Esophagus (tissue), 2 donors: Measurements from ENCODE around the gene PAIP2. TPM values are rescaled to one million over a fixed set of nuclear protein-coding genes. Genes with fewer than 3 reads are reported as not detected.
"Not testable (repeated sequence)": the region's sequence is repeated elsewhere in the genome, so short reads cannot be mapped to it uniquely, and the experiment has no call there.

Experiments used
- H3K27ac ChIP-seq, 2 donors: one replicate each; pipeline ENCODE4 v1.5.1; 2013; ENCODE audit warnings: low read depth in 2 of 2, mild to moderate bottlenecking in 2 of 2, inconsistent platforms in 1 of 2, low read length in 1 of 2, moderate library complexity in 1 of 2
- H3K27me3 ChIP-seq, 2 donors: one replicate each; pipeline ENCODE4 v1.6.1; 2013; ENCODE audit warnings: low read length in 2 of 2, control low read depth in 1 of 2, mild to moderate bottlenecking in 1 of 2; ENCODE audit not compliant: insufficient read depth in 2 of 2, control insufficient read depth in 1 of 2
- H3K36me3 ChIP-seq, 2 donors: one replicate each; pipeline ENCODE4 v1.6.1; 2013; ENCODE audit warnings: low read length in 1 of 2; ENCODE audit not compliant: control insufficient read depth in 2 of 2, insufficient read depth in 2 of 2
- H3K4me1 ChIP-seq, 2 donors: one replicate each; pipeline ENCODE4 v1.6.1; 2013; ENCODE audit warnings: low read length in 1 of 2; ENCODE audit not compliant: control insufficient read depth in 2 of 2, insufficient read depth in 2 of 2
- H3K4me3 ChIP-seq, 2 donors: one replicate each; pipeline ENCODE4 v1.5.1; 2013; ENCODE audit warnings: low read length in 2 of 2, mild to moderate bottlenecking in 2 of 2, low read depth in 1 of 2, moderate library complexity in 1 of 2
- H3K9me3 ChIP-seq, 2 donors: one replicate each; pipeline ENCODE4 v1.6.1; 2013; ENCODE audit warnings: mild to moderate bottlenecking in 2 of 2, low read depth in 1 of 2, low read length in 1 of 2, moderate library complexity in 1 of 2; ENCODE audit not compliant: control insufficient read depth in 2 of 2, insufficient read depth in 1 of 2
- WGBS, 2 donors: extraction: QIAGEN DNeasy Blood & Tissue Kit; methylation state at CpG; one replicate each; pipeline ENCODE4 v1.1.7; 2013; 5-methylcytosine and 5-hydroxymethylcytosine counted together
- polyA plus RNA-seq, 2 donors: library from polyadenylated mRNA; stranded (reverse); fragments of 200-250 nt; gene quantifications; one replicate each; pipeline ENCODE4 v1.2.3, GENCODE V29; 2013
- donor health status: healthy with polysubstance abuse.
- donor health status: Bipolar disorder and iron deficiency.

The PAIP2 gene
- polyA plus RNA-seq, 2 donors = 37.4 to 53.6 TPM

DNA sequence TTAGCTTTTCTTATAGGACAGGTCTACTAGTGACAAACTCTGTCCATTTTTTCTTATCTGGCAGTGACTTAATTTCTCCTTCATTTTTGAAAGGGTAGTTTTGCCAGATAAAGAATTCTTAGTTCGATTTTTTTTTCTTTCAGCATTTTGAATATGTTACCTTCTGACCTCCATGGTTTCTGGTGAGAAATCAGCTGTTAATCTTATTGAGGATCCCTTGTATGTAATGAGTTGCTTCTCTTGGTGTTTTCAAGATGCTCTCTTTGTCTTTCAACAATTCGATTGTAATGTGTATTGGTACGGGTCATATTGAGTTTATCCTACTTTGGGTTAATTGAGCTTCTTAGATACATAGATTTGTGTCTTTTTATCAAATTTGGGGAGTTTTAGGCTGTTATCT, 12.5 kb downstream of the PAIP2 start:
- no peaks in the 10 kb centered on the region for H3K36me3 ChIP-seq
- H3K4me1 ChIP-seq = no peaks in the 10 kb centered on the region
- no peaks in the 10 kb centered on the region for H3K9me3 ChIP-seq
- WGBS, 2 donors = 90 to 94% methylated on average over 3 of the region's 3 CpGs
- H3K4me3 ChIP-seq = no peak overlapping the region
- H3K27ac ChIP-seq = no peak overlapping the region
- H3K27me3 ChIP-seq = no peaks in the 10 kb centered on the region

DNA sequence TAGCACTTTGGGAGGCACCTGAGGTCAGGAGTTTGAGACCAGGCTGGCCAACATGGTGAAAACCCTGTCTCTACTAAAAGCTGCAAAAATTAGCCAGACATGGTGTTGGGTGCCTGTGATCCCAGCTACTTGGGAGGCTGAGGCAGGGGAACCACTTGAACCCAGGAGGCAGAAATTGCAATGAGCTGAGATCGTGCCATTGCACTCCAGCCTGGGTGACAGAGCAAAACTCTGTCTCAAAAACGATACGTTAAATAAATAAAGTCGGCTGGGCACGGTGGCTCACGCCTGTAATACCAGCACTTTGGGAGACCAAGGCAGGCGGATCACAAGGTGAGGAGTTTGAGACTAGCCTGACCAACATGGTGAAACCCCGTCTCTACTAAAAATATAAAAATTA, 14.2 kb downstream of the PAIP2 start:
- 95 to 99% methylated on average over 8 of the region's 8 CpGs for WGBS, 2 donors
- not testable (repeated sequence) for H3K4me3 ChIP-seq, H3K27me3 ChIP-seq, H3K4me1 ChIP-seq, H3K9me3 ChIP-seq, H3K36me3 ChIP-seq, H3K27ac ChIP-seq

DNA sequence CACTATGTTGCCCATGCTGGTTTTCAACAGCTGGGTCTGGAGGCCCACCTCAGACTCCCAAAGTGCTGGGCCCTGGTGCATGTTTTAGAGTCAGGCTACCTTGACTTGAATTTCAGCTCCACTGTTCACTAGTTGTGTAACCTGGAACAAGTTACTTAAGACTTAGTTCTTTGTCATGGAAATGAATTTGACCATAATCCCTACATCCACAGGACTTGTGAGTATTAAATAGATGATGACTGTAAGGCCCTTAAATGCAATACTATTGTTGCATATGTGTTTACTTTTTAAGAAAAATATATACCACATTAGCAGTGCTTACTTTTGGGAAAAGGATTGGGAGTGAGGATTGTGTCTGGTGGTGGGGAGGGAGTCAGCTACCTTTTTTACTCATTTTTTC, 16.4 kb downstream of the PAIP2 start:
- H3K4me3 ChIP-seq = no peak overlapping the region

DNA sequence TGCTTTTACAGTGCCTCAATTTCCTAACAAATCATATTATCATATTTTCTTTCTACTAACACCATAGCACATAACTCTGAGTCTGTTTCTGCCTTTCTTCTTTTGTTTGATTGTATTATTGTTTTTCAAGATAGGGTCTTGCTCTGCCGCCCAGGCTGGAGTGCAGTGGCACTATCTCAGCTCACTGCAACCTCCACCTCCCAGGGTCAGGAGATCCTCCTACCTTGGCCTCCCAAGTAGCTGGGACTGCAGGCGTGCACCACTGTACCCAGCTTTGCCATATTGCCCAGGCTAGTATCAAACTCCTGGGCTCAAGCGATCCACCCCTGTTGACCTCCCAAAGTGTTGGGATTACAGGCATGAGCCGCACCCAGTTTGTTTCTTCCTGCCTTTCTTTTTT, 18.7 kb downstream of the PAIP2 start:
- Histone ChIP-seq H3K9me3 (no peaks in the 10 kb centered on the region), H3K4me3 (no peak overlapping the region), H3K27ac (no peak overlapping the region), H3K27me3 (no peaks in the 10 kb centered on the region), H3K36me3 (peaks cover 0 to 5% of the 10 kb centered on the region in 2 donors), H3K4me1 (no peaks in the 10 kb centered on the region)
- 95% methylated on average over 4 of the region's 4 CpGs for WGBS, 2 donors

More for the DNA sequence above, 16.4 kb downstream of the PAIP2 start:
- Histone ChIP-seq H3K27me3 (no peaks in the 10 kb centered on the region), H3K27ac (no peak overlapping the region), H3K36me3 (no peaks in the 10 kb centered on the region), H3K9me3 (no peaks in the 10 kb centered on the region), H3K4me1 (no peaks in the 10 kb centered on the region)

DNA sequence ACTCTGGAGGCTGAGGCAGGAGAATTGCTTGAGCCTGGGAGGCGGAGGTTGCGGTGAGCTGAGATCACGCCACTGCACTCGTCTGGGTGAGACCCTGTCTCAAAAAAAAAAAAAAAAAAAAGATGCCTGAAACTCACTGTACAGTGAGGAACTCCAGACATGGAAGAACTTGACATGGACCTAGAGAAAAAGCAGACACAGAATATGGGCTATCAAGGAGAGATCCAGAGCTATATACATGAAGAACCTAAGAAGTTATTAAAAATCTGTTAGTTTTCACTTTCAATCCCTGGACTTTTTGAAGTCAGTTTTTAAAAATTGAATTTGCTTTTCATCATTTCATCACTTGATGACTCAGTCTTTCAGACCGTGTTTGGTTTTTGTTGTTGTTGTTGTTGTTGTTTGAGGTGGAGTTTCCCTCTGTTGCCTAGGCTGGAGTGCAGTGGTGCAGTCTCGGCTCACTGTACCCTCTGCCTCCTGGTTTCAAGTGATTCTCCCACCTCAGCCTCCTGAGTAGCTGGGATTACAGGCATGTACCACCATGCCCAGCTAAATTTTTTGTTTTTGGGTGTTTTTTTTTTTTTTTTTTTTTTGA, 20.3 kb downstream of the PAIP2 start:
- no peak overlapping the region for H3K27ac ChIP-seq
- no peak overlapping the region for H3K4me3 ChIP-seq
- no peaks in the 10 kb centered on the region for H3K4me1 ChIP-seq
- H3K9me3 ChIP-seq = no peaks in the 10 kb centered on the region
- WGBS, 2 donors = 81 to 83% methylated on average over 6 of the region's 6 CpGs
- H3K36me3 ChIP-seq = peaks cover 3 to 9% of the 10 kb centered on the region in 2 donors
- no peaks in the 10 kb centered on the region for H3K27me3 ChIP-seq

DNA sequence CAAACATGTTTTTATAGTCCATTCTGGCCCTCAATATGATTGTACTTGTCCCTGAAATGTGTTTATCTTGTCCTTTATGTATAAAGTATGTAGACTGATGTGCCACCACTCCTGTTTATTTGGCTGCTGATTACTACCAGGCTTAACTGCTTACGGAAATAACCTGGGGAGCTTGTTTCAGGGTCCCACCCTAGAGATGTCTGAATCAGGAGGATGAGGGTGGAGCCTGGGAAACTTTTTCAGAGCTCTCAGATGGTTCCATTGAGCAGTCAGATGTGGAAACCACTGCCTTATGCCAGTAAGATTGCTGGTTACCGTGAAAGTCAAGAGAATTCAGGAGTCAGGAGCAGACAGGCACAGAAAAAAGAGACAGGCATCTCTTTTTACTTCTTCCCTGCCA, 22.3 kb downstream of the PAIP2 start:
- Histone ChIP-seq H3K27me3 (no peaks in the 10 kb centered on the region), H3K36me3 (peaks cover 3 to 11% of the 10 kb centered on the region in 2 donors), H3K9me3 (no peaks in the 10 kb centered on the region), H3K4me1 (no peaks in the 10 kb centered on the region), H3K4me3 (no peak overlapping the region), H3K27ac (no peak overlapping the region)
- WGBS, 2 donors = 50 to 56% methylated on average over 2 of the region's 2 CpGs

DNA sequence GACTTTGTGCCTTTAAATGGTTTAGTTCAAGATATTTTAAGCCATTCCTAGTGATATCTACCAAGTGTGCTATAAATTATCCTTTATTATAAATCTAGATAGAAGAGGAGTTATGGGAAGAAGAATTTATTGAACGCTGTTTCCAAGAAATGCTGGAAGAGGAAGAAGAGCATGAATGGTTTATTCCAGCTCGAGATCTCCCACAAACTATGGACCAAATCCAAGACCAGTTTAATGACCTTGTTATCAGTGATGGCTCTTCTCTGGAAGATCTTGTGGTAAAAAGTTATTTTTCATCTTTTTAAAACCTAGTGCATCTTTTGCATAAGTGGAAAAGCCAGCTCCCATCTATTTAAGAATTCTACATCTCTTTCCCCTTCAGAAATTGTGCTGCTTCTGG, 22.8 kb downstream of the PAIP2 start:
- peaks cover 3 to 11% of the 10 kb centered on the region in 2 donors for H3K36me3 ChIP-seq
- no peaks in the 10 kb centered on the region for H3K27me3 ChIP-seq
- no peaks in the 10 kb centered on the region for H3K9me3 ChIP-seq
- H3K4me1 ChIP-seq = no peaks in the 10 kb centered on the region
- no peak overlapping the region for H3K4me3 ChIP-seq
- 75 to 94% methylated on average over 2 of the region's 2 CpGs for WGBS, 2 donors
- H3K27ac ChIP-seq = no peak overlapping the region

DNA sequence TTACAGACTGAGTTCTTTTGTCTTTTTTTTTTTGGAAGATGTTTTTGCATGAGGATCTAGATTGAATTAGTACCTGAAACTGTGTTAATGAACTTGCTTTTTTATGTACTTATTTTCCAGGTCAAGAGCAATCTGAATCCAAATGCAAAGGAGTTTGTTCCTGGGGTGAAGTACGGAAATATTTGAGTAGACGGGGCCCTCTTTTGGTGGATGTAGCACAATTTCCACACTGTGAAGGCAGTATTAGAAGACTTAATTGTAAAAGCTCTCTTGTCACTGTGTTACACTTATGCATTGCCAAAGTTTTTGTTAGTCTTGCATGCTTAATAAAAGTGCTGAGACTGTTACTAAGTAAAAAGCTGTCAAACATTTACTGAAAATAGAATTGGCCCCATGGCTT, 27.0 kb downstream of the PAIP2 start:
- H3K4me3 ChIP-seq = no peak overlapping the region
- H3K9me3 ChIP-seq = no peaks in the 10 kb centered on the region
- H3K27me3 ChIP-seq = no peaks in the 10 kb centered on the region
- H3K27ac ChIP-seq = no peak overlapping the region
- H3K36me3 ChIP-seq = peaks cover 6 to 14% of the 10 kb centered on the region in 2 donors
- peaks cover 0 to 2% of the 10 kb centered on the region in 2 donors for H3K4me1 ChIP-seq
- WGBS, 2 donors = 75 to 81% methylated on average over 2 of the region's 2 CpGs

DNA sequence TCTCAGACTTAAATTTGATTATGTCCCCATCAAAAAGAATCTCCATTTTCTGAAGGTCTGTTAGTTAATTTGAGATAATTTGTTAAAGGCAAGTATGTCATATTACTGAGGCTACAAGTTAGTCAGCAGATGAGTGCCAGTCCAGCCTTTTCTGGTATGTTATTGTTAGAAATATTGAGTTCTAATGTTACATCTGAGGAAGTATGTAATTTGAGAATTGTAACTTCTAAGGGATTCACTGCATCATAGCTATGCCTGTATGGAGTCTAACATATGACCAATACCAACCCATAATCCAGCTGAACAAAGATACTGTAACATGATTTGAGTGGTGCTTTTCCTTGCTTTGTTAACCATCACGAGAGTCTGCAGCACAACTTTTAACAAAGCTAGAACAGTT, 27.5 kb downstream of the PAIP2 start:
- Histone ChIP-seq H3K9me3 (no peaks in the 10 kb centered on the region), H3K4me3 (no peak overlapping the region), H3K36me3 (peaks cover 6 to 9% of the 10 kb centered on the region in 2 donors), H3K27me3 (no peaks in the 10 kb centered on the region), H3K27ac (no peak overlapping the region), H3K4me1 (peaks cover 0 to 4% of the 10 kb centered on the region in 2 donors)
- 77 to 81% methylated on average over 1 of the region's 1 CpG for WGBS, 2 donors
